Mammary epithelial cell (primary cell): ENCODE measurements around the gene KRCC1.

Source experiments
- EZH2 ChIP-seq: IDR thresholded peaks from 2 replicates; pipeline ENCODE4 v1.6.1; 2012; ENCODE audit warnings: low read length, inconsistent platforms, borderline replicate concordance
- TF ChIP-seq, protein P1 (sequence below), 2 donors: IDR thresholded peaks in 1 of 2; conservative IDR thresholded peaks in 1 of 2; 2 replicates each; pipeline ENCODE4 v1.5.1; 2011 to 2012; ENCODE audit warnings: inconsistent platforms in 2 of 2, low read length in 2 of 2, mild to moderate bottlenecking in 2 of 2, control low read depth in 1 of 2, low read depth in 1 of 2; ENCODE audit not compliant: insufficient read depth in 1 of 2; ENCODE audit errors: extremely low read depth in 1 of 2

GRCh38 chr2:88098558-88098900, 42.9 kb upstream of the KRCC1 start:
- TF ChIP-seq, protein P1, sequence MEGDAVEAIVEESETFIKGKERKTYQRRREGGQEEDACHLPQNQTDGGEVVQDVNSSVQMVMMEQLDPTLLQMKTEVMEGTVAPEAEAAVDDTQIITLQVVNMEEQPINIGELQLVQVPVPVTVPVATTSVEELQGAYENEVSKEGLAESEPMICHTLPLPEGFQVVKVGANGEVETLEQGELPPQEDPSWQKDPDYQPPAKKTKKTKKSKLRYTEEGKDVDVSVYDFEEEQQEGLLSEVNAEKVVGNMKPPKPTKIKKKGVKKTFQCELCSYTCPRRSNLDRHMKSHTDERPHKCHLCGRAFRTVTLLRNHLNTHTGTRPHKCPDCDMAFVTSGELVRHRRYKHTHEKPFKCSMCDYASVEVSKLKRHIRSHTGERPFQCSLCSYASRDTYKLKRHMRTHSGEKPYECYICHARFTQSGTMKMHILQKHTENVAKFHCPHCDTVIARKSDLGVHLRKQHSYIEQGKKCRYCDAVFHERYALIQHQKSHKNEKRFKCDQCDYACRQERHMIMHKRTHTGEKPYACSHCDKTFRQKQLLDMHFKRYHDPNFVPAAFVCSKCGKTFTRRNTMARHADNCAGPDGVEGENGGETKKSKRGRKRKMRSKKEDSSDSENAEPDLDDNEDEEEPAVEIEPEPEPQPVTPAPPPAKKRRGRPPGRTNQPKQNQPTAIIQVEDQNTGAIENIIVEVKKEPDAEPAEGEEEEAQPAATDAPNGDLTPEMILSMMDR (conservative IDR thresholded peaks at IDR 0.05 in 1 of 2, IDR thresholded peaks at IDR 0.05 in 1 of 2; ENCODE audit: extremely low read depth in 1 of 2, insufficient read depth in 1 of 2, low read depth in 1 of 2, low read length in 2 of 2): no peak
- no peak for TF ChIP-seq EZH2
